MM.1S (cell line): ENCODE data around the gene UFD1.

ENCODE experiments used
- DNase-seq: peaks from one replicate; pipeline ENCODE4 v3.0.0-alpha.2; 2015
- H2AFZ ChIP-seq: fragments of 300-600 bp; sonication (generic); 2 replicates; pipeline ENCODE4 v1.6.0; 2016; ENCODE audit warnings: antibody characterized with exemption, low read length
- H3F3A ChIP-seq: fragments of 300-600 bp; sonication (generic); 2 replicates; pipeline ENCODE4 v1.6.1; 2016; ENCODE audit warnings: mild to moderate bottlenecking, antibody characterized with exemption, low read length, moderate library complexity, mixed read lengths; ENCODE audit not compliant: insufficient read depth
- H3K27ac ChIP-seq: fragments of 300-600 bp; sonication (generic); 2 replicates; pipeline ENCODE4 v1.5.1; 2016; ENCODE audit warnings: mild to moderate bottlenecking, low read length
- H3K27me3 ChIP-seq: fragments of 300-600 bp; sonication (generic); replicated peaks from 2 replicates; pipeline ENCODE4 v1.6.0; 2016; ENCODE audit warnings: low read length; ENCODE audit not compliant: insufficient read depth
- H3K36me3 ChIP-seq: fragments of 300-600 bp; sonication (generic); replicated peaks from 2 replicates; pipeline ENCODE4 v1.6.1; 2016; ENCODE audit warnings: mild to moderate bottlenecking, low read length, mixed read lengths; ENCODE audit not compliant: insufficient read depth
- H3K4me1 ChIP-seq: fragments of 300-600 bp; sonication (generic); 2 replicates; pipeline ENCODE4 v1.6.1; 2016; ENCODE audit warnings: low read length, mixed read lengths
- H3K4me2 ChIP-seq: fragments of 300-600 bp; sonication (generic); 2 replicates; pipeline ENCODE4 v1.6.0; 2016; ENCODE audit warnings: low read depth, low read length
- H3K4me3 ChIP-seq: fragments of 300-600 bp; sonication (generic); 2 replicates; pipeline ENCODE4 v1.5.1; 2016; ENCODE audit warnings: low read length, mixed read lengths
- H3K79me2 ChIP-seq: fragments of 300-600 bp; sonication (generic); 2 replicates; pipeline ENCODE4 v1.6.1; 2016; ENCODE audit warnings: mixed run types, low read length, mixed read lengths
- H3K9ac ChIP-seq: fragments of 300-600 bp; sonication (generic); 2 replicates; pipeline ENCODE4 v1.6.1; 2016; ENCODE audit warnings: low read length, mixed read lengths
- H3K9me2 ChIP-seq: fragments of 300-600 bp; sonication (generic); replicated peaks from 2 replicates; pipeline ENCODE4 v1.6.1; 2016; ENCODE audit warnings: mild to moderate bottlenecking, low read length, mixed read lengths; ENCODE audit not compliant: insufficient read depth
- H3K9me3 ChIP-seq: fragments of 300-600 bp; sonication (generic); replicated peaks from 2 replicates; pipeline ENCODE4 v1.6.1; 2016; ENCODE audit warnings: mild to moderate bottlenecking, low read length, mixed read lengths; ENCODE audit not compliant: insufficient read depth
- H4K20me1 ChIP-seq: fragments of 300-600 bp; sonication (generic); 2 replicates; pipeline ENCODE4 v1.6.1; 2016; ENCODE audit warnings: mild to moderate bottlenecking, low read length, moderate library complexity, mixed read lengths; ENCODE audit not compliant: insufficient read depth
- EZH2 ChIP-seq: fragments of 300-600 bp; sonication (generic); optimal IDR thresholded peaks from 2 replicates; pipeline ENCODE3; 2017; ENCODE audit warnings: low read depth, mild to moderate bottlenecking, antibody characterized with exemption, low read length, mixed read lengths
- EZH2phosphoT487 ChIP-seq: fragments of 300-600 bp; sonication (generic); IDR thresholded peaks from 2 replicates; pipeline ENCODE4 v1.6.1; 2018; ENCODE audit warnings: antibody characterized with exemption, low read length
- TF ChIP-seq, protein P1 (sequence below): fragments of 300-600 bp; sonication (generic); IDR thresholded peaks from 2 replicates; pipeline ENCODE4 v1.5.1; 2016; ENCODE audit warnings: antibody characterized with exemption, low read length, mixed read lengths

UFD1 gene

DNA sequence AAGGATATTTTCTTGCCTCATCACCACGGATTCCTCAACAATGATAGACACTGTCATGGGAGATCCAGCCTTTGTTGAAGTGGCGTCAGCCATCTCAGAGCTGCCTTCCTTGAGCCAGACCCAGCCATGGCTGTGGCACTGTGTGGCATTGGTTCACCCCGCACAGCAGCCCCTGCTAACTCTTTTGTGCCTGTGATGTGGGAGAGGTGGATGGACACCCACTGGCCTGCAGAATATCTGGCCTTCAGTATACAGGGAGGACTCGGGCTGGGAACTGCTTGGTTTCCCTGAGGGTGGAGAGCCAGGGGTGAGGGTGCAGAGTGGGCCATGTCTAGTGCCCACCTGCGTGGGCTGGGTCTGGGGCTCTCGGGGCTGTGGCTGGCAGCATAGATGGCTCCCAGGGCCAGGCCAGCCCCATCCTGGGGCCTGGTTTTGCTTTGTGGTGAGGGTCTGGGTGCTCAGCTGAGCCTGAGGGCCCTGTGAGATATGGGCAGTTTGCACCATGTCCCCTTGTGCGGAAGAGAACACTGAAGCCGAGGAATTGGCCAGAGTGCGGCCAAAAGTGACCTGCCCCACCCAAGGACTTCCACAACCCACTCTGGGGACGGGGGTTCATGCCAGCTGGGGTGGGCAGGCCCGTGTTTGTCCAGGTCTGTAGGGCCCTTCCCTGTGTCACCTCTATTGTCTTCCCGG lies 39.1 kb upstream of the UFD1 start:
- no peaks in the 10 kb centered on the region for H3K9me3 ChIP-seq
- no peaks in the 10 kb centered on the region for H3F3A ChIP-seq
- DNase-seq: no peak
- no peaks in the 10 kb centered on the region for H3K9me2 ChIP-seq
- H3K36me3 ChIP-seq: no peaks in the 10 kb centered on the region
- H3K79me2 ChIP-seq: no peaks in the 10 kb centered on the region
- H3K4me2 ChIP-seq: no peak overlapping the region
- no peak overlapping the region for H2AFZ ChIP-seq
- TF ChIP-seq EZH2phosphoT487 (no peak), EZH2 (no peak)
- H3K4me1 ChIP-seq: no peaks in the 10 kb centered on the region
- no peak overlapping the region for H3K9ac ChIP-seq
- no peak overlapping the region for H3K4me3 ChIP-seq
- no peak overlapping the region for H3K27ac ChIP-seq
- H4K20me1 ChIP-seq: no peaks in the 10 kb centered on the region
- no peaks in the 10 kb centered on the region for H3K27me3 ChIP-seq

DNA sequence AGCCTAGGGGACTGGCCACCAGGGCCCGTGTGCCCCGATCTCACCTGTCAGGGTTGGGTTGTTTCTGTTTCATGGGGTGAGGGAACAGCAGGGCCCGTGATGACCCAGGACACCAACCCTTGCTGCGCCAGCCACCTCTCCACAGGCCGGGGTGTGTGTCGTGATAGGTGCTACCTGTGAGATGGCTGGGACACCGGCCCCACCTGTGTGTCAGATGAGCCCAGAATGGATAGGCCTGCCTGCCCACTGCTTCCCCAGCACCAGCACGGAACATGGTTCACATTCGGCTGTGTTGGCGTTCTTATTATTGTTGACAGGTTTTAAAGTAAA lies 38.1 kb upstream of the UFD1 start:
- H3K4me3 ChIP-seq: no peak overlapping the region
- no peak overlapping the region for H3K27ac ChIP-seq
- H3K79me2 ChIP-seq: no peaks in the 10 kb centered on the region
- H3K9me3 ChIP-seq: no peaks in the 10 kb centered on the region
- H2AFZ ChIP-seq: no peak overlapping the region
- H3K9me2 ChIP-seq: no peaks in the 10 kb centered on the region
- H3K9ac ChIP-seq: no peak overlapping the region
- TF ChIP-seq, protein P1, sequence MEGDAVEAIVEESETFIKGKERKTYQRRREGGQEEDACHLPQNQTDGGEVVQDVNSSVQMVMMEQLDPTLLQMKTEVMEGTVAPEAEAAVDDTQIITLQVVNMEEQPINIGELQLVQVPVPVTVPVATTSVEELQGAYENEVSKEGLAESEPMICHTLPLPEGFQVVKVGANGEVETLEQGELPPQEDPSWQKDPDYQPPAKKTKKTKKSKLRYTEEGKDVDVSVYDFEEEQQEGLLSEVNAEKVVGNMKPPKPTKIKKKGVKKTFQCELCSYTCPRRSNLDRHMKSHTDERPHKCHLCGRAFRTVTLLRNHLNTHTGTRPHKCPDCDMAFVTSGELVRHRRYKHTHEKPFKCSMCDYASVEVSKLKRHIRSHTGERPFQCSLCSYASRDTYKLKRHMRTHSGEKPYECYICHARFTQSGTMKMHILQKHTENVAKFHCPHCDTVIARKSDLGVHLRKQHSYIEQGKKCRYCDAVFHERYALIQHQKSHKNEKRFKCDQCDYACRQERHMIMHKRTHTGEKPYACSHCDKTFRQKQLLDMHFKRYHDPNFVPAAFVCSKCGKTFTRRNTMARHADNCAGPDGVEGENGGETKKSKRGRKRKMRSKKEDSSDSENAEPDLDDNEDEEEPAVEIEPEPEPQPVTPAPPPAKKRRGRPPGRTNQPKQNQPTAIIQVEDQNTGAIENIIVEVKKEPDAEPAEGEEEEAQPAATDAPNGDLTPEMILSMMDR: no peak
- TF ChIP-seq EZH2phosphoT487: no peak
- TF ChIP-seq EZH2: no peak
- no peaks in the 10 kb centered on the region for H4K20me1 ChIP-seq
- no peak overlapping the region for H3K4me2 ChIP-seq
- no peaks in the 10 kb centered on the region for H3K4me1 ChIP-seq
- DNase-seq: no peak
- H3F3A ChIP-seq: no peaks in the 10 kb centered on the region
- no peaks in the 10 kb centered on the region for H3K36me3 ChIP-seq
- no peaks in the 10 kb centered on the region for H3K27me3 ChIP-seq

DNA sequence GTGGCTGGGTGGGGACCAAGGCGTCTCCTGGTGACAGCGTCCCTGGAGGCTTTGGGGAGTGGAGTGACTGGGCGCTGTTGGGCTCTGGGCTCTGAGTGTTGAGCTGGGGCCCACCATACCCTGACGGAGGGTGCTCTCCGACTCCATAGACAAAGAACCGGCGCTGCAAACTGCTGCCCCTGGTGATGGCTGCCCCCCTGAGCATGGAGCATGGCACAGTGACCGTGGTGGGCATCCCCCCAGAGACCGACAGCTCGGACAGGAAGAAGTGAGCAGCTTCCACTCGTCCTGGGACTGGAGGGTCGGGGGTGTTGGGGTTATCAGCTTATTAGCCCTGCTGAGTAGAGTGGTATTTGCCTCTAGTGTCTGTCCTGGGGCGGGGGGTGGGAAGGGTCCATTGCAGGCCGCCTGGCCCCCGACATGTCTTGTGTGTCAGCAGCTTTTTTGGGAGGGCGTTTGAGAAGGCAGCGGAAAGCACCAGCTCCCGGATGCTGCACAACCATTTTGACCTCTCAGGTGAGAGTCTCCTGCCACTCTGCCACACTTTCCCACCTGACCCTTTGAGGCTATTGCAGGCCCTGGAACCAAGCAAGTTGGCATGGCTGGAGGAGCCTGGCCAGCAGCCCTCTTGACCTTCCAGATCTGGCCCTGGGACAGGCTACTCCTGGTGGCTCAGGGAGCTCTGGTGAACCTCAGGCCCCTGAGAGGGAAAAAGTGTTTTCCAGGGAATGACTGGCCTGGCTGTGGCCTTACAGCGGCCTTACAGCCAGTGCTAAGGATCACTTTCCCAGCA lies 37.6 kb upstream of the UFD1 start:
- H3K4me1 ChIP-seq: no peaks in the 10 kb centered on the region
- no peak overlapping the region for H3K4me2 ChIP-seq
- TF ChIP-seq, protein P1: no peak
- no peak for TF ChIP-seq EZH2phosphoT487
- TF ChIP-seq EZH2: no peak
- H3K27ac ChIP-seq: no peak overlapping the region
- H3K27me3 ChIP-seq: no peaks in the 10 kb centered on the region
- H3F3A ChIP-seq: no peaks in the 10 kb centered on the region
- no peaks in the 10 kb centered on the region for H3K36me3 ChIP-seq
- H2AFZ ChIP-seq: no peak overlapping the region
- no peaks in the 10 kb centered on the region for H3K9me2 ChIP-seq
- DNase-seq: no peak
- H3K4me3 ChIP-seq: no peak overlapping the region
- no peak overlapping the region for H3K9ac ChIP-seq
- H3K79me2 ChIP-seq: no peaks in the 10 kb centered on the region
- no peaks in the 10 kb centered on the region for H4K20me1 ChIP-seq
- H3K9me3 ChIP-seq: no peaks in the 10 kb centered on the region
